Activated T-cell treated with anti-CD3 and anti-CD28 coated beads, Interleukin-2, amount 50 U/mL, for 4 hours (primary cell): Measurements from ENCODE around the gene KAT6B. TPM values are rescaled to one million over a fixed set of nuclear protein-coding genes. Genes with fewer than 3 reads are reported as not detected.
"Not testable (repeated sequence)": the region's sequence is repeated elsewhere in the genome, so short reads cannot be mapped to it uniquely, and the experiment has no call there.

ENCODE experiments used
- ATAC-seq, 2 donors: fragments of 200-7000 bp; cut with Tn5 transposase; one replicate each; pipeline ENCODE4 v1.10.0; 2021
- DNase-seq: peaks from one replicate; pipeline ENCODE4 v3.0.0-alpha.2; 2020
- H3K27me3 Mint-ChIP-seq: one replicate; pipeline ENCODE4 v1.8.0; 2021; ENCODE audit warnings: low read depth, mixed read lengths
- H3K36me3 Mint-ChIP-seq: one replicate; pipeline ENCODE4 v1.8.0; 2022; ENCODE audit warnings: mixed read lengths; ENCODE audit not compliant: insufficient read depth
- H3K4me1 Mint-ChIP-seq: one replicate; pipeline ENCODE4 v1.8.0; 2021; ENCODE audit warnings: low read depth, mixed read lengths
- H3K4me3 Mint-ChIP-seq: one replicate; pipeline ENCODE4 v1.8.0; 2021; ENCODE audit warnings: mild to moderate bottlenecking, moderate library complexity, mixed read lengths
- H3K9me3 Mint-ChIP-seq: one replicate; pipeline ENCODE4 v1.8.0; 2021; ENCODE audit warnings: mixed read lengths
- total RNA-seq, 3 donors: library from RNA; stranded (reverse); gene quantifications; one replicate each; pipeline ENCODE4 v1.2.1, GENCODE V29; 2021

Gene KAT6B
- total RNA-seq, 3 donors from 2014 or later = 14.4 to 15.4 (median 14.6) TPM

- no peak for DNase-seq
Measured at GRCh38 chr10:74901301-74901700, 74.9 kb downstream of the KAT6B start.

GRCh38 chr10:74901867-74902450 is 75.6 kb downstream of the KAT6B start:
- no peak overlapping the region for H3K4me3 Mint-ChIP-seq
- H3K36me3 Mint-ChIP-seq = peaks cover 7% of the 10 kb centered on the region
- no peaks in the 10 kb centered on the region for H3K9me3 Mint-ChIP-seq
- H3K4me1 Mint-ChIP-seq = peaks cover 53% of the 10 kb centered on the region
- no peaks in the 10 kb centered on the region for H3K27me3 Mint-ChIP-seq
- no peak for DNase-seq
- ATAC-seq = no peak

More at GRCh38 chr10:74901301-74901700, 74.9 kb downstream of the KAT6B start:
- Mint-ChIP-seq H3K9me3 (no peaks in the 10 kb centered on the region), H3K4me3 (no peak overlapping the region), H3K4me1 (peaks cover 56% of the 10 kb centered on the region), H3K27me3 (no peaks in the 10 kb centered on the region), H3K36me3 (peaks cover 7% of the 10 kb centered on the region)
- ATAC-seq = peak in 1 of 2 donors; percentile 23

GRCh38 chr10:74903491-74903890 is 77.1 kb downstream of the KAT6B start:
- ATAC-seq (no peak), DNase-seq (no peak)
- Mint-ChIP-seq H3K4me1 (peaks cover 41% of the 10 kb centered on the region), H3K36me3 (peaks cover 4% of the 10 kb centered on the region), H3K9me3 (no peaks in the 10 kb centered on the region), H3K4me3 (no peak overlapping the region), H3K27me3 (no peaks in the 10 kb centered on the region)

DNA sequence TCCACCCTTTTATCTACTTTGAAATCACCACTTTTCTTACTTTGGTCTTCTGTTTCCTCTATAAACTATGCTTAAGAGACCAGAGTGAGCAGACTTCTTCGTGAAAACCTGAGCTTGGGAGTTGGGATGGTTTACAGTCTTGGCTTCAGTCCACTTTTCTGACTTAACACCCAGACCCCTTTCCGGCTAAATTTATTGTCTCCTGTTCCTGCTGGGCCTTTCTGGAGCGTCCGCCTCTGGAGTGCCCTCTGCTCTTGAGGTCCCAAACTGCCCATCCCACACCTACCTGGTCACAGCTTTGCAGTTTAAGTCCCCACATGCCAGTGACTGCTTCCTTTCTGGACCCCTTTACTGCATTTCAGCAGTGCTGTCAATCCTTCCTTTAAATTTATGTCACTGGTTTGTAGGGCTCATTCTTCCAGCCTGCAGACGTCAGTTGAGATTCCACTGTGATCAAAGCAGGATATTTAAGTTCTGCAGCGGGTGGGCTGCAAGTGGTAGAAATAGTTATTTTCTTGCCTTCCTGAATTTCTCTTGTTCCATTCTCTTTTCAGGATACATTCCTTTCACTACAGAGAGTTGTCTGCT is 80.3 kb downstream of the KAT6B start:
- Mint-ChIP-seq H3K9me3 (no peaks in the 10 kb centered on the region), H3K27me3 (no peaks in the 10 kb centered on the region), H3K36me3 (no peaks in the 10 kb centered on the region), H3K4me3 (no peak overlapping the region), H3K4me1 (peaks cover 32% of the 10 kb centered on the region)
- no peak for ATAC-seq
- DNase-seq = no peak

DNA sequence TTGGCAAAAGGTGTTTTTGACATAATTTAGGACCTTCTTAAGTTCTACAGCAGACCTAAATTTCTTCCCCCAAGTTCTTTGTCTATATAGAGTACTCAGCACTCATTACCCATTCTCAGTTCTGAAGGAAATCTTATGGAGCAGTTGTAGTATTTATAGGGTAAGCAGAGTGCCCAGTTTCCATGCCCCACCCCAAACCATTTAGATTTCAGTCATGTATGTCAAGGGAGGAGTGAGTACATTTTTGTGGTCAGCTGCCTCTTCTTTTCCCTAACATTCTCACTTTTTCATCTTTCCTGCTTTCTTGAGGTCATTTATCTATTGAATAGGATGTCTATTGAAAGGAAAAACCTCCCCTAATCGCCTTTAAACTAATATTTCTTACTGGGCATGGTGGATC is 83.3 kb downstream of the KAT6B start:
- no peaks in the 10 kb centered on the region for H3K9me3 Mint-ChIP-seq
- DNase-seq (no peak), ATAC-seq (no peak)
- H3K4me1 Mint-ChIP-seq = peaks cover 42% of the 10 kb centered on the region
- H3K4me3 Mint-ChIP-seq = no peak overlapping the region
- H3K36me3 Mint-ChIP-seq = no peaks in the 10 kb centered on the region
- no peaks in the 10 kb centered on the region for H3K27me3 Mint-ChIP-seq

GRCh38 chr10:74910241-74910975 is 84.0 kb downstream of the KAT6B start:
- no peaks in the 10 kb centered on the region for H3K27me3 Mint-ChIP-seq
- H3K36me3 Mint-ChIP-seq = peaks cover under 1% of the 10 kb centered on the region
- no peak for ATAC-seq
- no peak for DNase-seq
- no peaks in the 10 kb centered on the region for H3K9me3 Mint-ChIP-seq
- H3K4me1 Mint-ChIP-seq = peaks cover 42% of the 10 kb centered on the region
- H3K4me3 Mint-ChIP-seq = no peak overlapping the region

DNA sequence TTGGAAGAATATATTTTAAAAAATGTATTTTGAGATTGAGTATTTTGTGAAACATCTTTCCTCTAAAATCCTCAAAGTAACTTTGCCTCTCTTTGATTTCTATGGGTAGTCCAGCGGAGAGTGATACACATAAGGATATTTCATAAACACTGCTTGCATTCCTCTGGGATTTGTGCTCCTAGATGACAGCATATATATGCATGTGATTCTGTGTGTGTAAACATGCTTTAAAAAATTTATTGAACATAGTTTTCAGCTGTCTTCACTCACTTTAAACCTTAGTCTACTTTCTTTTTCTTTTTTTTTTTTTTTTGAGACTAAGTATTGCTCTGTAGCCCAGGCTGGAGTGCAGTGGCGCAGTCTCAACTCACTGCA is 84.6 kb downstream of the KAT6B start:
- no peak for ATAC-seq
- Mint-ChIP-seq H3K4me3 (no peak overlapping the region), H3K4me1 (peaks cover 44% of the 10 kb centered on the region), H3K36me3 (peaks cover 2% of the 10 kb centered on the region), H3K9me3 (no peaks in the 10 kb centered on the region), H3K27me3 (no peaks in the 10 kb centered on the region)
- no peak for DNase-seq

DNA sequence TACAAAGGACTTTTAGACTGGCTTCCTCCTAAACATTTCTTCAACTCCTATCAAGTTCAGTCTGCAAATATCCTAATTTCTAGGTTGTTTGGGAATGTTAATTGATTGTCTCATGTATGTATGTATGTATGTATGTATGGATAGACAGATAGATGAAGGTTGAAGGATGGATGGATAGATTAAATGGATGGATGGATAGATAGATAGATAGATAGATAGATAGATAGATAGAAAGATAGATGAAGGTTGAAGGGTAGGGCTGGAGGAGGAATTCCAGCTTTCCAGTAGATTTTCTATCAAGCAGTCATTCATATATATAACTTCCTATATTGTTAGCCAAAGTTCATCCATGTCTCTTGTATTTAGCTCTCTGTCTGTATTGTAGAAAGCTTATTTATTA is 85.8 kb downstream of the KAT6B start:
- H3K4me1 Mint-ChIP-seq = peaks cover 39% of the 10 kb centered on the region
- ATAC-seq (no peak), DNase-seq (no peak)
- H3K9me3 Mint-ChIP-seq = no peaks in the 10 kb centered on the region
- H3K4me3 Mint-ChIP-seq = no peak overlapping the region
- peaks cover 3% of the 10 kb centered on the region for H3K36me3 Mint-ChIP-seq
- no peaks in the 10 kb centered on the region for H3K27me3 Mint-ChIP-seq

- peaks cover 2% of the 10 kb centered on the region for H3K9me3 Mint-ChIP-seq
- no peak for ATAC-seq
- peaks cover 8% of the 10 kb centered on the region for H3K36me3 Mint-ChIP-seq
- peaks cover 42% of the 10 kb centered on the region for H3K4me1 Mint-ChIP-seq
- no peaks in the 10 kb centered on the region for H3K27me3 Mint-ChIP-seq
- H3K4me3 Mint-ChIP-seq = no peak overlapping the region
- DNase-seq = no peak
Measured at GRCh38 chr10:74912682-74913081, 86.3 kb downstream of the KAT6B start.

- peak overlapping the region; percentile 21 for H3K4me3 Mint-ChIP-seq
Measured at GRCh38 chr10:74913377-74913979, 87.1 kb downstream of the KAT6B start.

DNA sequence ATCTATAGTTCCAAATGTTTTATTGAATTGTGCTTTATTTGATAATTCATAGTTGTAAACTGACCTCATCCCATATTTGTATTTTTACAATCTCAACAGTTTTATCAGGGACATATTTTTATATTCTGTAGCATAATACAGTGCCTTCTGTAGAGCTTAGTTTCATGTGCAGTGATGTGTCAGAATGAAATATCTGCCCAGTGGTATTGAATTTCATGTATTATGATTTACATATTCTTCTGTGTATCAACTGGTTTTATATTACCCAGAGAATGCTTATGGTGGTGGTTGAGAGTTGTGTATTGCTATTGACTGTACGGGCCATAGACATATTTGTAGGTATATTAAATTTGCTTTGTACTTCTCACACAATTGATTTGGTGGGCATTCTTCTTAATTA is 89.9 kb downstream of the KAT6B start:
- DNase-seq (no peak), ATAC-seq (no peak)
- Mint-ChIP-seq H3K9me3 (peaks cover 9% of the 10 kb centered on the region), H3K4me1 (peaks cover 37% of the 10 kb centered on the region), H3K27me3 (no peaks in the 10 kb centered on the region), H3K36me3 (peaks cover 16% of the 10 kb centered on the region), H3K4me3 (no peak overlapping the region)

More at GRCh38 chr10:74913377-74913979, 87.1 kb downstream of the KAT6B start:
- H3K36me3 Mint-ChIP-seq = peaks cover 11% of the 10 kb centered on the region
- peaks cover 42% of the 10 kb centered on the region for H3K4me1 Mint-ChIP-seq
- ATAC-seq (peak; percentile 51 to 52), DNase-seq (no peak)
- no peaks in the 10 kb centered on the region for H3K27me3 Mint-ChIP-seq
- peaks cover 3% of the 10 kb centered on the region for H3K9me3 Mint-ChIP-seq

DNA sequence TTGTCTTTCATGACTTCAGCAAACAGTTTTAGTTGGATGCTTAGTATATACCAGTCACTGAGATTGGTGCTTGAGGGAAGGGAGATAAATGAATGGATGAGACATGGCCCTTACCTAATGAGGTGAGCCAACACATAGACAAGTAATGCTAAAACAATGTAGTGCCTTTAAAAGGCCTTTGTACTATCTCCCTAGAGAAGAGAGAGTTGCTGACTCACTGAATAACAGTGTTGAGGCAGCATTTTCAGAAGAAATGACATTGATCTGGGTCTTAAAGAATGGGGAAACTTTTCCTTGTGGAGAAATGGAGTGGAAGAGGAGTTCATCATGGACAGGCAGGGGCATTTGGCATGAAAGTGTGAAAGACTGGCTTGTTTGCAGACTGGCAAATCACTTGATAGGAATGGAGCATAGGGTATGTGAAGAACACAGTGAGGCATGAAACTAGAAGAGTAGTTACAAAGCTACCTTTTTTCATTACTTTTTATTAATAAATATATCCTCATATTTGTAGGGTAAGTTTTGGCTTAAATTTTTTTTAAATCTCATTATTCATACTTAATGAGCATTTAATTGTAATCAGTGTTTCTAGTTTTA is 91.2 kb downstream of the KAT6B start:
- H3K4me1 Mint-ChIP-seq = peaks cover 40% of the 10 kb centered on the region
- ATAC-seq (no peak), DNase-seq (no peak)
- H3K4me3 Mint-ChIP-seq = no peak overlapping the region
- H3K27me3 Mint-ChIP-seq = no peaks in the 10 kb centered on the region
- peaks cover 16% of the 10 kb centered on the region for H3K36me3 Mint-ChIP-seq
- peaks cover 9% of the 10 kb centered on the region for H3K9me3 Mint-ChIP-seq

DNA sequence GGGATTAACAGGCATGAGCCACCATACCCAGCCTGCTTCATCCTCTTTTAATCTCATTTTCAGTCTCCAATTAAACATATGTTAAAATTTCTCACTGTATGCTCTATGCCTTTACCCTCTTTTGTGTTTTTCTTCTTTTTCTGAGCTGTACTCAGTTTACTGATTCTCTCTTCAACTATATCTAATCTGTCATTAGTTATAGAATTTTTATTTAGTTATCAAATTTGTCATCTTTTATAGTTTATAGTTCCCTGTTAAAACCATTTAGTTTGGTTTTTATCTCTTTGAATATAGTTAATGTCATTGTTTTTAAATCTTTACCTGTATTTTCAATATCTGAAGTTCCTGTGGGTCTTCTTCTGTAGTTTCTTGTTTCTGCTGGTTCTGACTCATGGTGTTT is 93.3 kb downstream of the KAT6B start:
- H3K4me3 Mint-ChIP-seq = no peak overlapping the region
- peaks cover 44% of the 10 kb centered on the region for H3K4me1 Mint-ChIP-seq
- no peak for DNase-seq
- H3K27me3 Mint-ChIP-seq = no peaks in the 10 kb centered on the region
- peaks cover 9% of the 10 kb centered on the region for H3K9me3 Mint-ChIP-seq
- peaks cover 16% of the 10 kb centered on the region for H3K36me3 Mint-ChIP-seq
- ATAC-seq = no peak

DNA sequence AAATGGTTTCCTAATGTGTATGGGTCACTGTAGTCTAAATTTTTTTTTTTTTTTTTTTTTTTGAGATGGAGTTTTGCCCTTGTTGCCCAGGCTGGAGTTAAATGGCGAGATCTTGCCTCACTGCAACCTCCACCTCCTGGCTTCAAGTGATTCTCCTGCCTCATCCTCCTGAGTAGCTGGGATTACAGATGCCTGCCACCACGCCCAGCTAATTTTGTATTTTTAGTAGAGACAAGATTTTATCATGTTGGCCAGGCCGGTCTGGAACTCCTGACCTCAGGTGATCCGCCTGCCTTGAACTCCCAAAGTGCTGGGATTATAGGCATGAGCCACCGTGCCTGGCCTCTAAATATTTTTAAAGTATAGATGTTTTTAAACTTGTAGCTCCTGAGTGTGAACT is 94.7 kb downstream of the KAT6B start:
- not testable (repeated sequence) for H3K9me3 Mint-ChIP-seq, H3K4me3 Mint-ChIP-seq, H3K27me3 Mint-ChIP-seq, DNase-seq, ATAC-seq
- Mint-ChIP-seq H3K4me1 (peaks cover 45% of the 10 kb centered on the region), H3K36me3 (peaks cover 14% of the 10 kb centered on the region)
